Stimulated activated CD4-positive, alpha-beta T cell treated with anti-CD3 and anti-CD28 coated beads, Interleukin-4, amount 100 ng/mL, for 48 hours (primary cell): ENCODE measurements around the gene OSBP2.

ENCODE experiments used
- DNase-seq, 2 donors: peaks; one replicate each; pipeline ENCODE4 v3.0.0-alpha.2; 2020; ENCODE audit warnings: low read depth in 2 of 2

Gene OSBP2

DNA sequence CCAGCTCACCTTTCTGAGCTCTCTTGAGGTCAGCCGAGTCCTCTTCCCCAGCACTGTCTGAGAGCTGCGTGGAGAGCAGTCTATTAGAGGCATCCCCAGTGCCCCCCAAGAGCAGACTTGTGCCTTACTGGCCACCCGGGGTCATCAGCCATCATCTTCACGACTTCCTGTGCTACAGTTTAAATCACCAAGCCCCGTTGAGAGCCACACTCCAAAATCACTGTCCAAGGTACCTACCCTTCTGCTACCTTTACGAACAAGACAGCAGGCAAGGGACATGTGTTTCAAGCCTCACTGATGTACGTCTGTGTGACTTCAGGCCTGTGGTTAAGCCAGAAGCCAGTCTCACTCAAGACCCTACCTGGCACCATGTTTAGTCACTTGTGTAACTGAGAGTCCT is 238.8 kb downstream of the OSBP2 start:
- DNase-seq: no peak

DNA sequence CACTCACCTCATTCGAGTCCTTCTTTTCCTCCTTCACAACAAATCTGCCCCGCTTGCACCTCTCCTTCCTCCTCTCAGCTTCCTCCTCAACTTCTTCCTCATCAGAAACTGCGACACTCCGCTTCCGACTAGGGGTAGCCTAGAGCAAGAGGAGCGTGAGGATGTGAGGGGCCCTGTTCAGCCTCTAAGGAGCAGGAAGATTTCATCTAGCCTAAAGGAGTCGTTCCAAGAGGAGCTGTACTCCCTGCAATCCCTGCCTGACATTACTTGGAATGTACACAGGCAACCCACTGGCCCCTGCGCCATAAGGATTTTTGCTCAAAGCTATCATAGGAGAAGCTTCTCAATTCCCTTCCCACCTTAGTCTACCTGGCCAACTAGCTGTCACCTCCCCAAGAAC is 239.4 kb downstream of the OSBP2 start:
- no peak for DNase-seq

- DNase-seq: no peak
Observed at GRCh38 chr22:30940685-30941362, 246.2 kb downstream of the OSBP2 start.

GRCh38 chr22:30941363-30941740 is 246.7 kb downstream of the OSBP2 start:
- no peak for DNase-seq

DNA sequence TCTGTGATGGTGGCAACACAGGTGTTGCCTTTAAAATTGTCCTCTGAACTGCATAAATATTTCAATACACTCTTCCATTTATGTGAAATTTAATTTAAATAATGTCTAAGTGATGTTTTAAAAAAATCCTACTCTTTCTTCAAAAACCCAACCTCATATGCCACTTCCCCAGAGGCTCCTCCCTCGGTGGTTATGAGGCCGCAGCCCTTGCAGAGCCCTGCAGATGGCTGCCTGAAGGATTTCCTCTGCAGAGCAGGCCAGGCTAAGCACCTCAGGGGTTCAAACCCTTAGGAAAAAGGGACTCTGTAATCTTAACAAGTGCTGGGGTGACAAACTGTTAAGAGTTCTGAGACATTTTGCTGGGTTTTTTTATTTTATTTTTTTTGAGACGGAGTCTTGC is 248.7 kb downstream of the OSBP2 start:
- DNase-seq: no peak

DNA sequence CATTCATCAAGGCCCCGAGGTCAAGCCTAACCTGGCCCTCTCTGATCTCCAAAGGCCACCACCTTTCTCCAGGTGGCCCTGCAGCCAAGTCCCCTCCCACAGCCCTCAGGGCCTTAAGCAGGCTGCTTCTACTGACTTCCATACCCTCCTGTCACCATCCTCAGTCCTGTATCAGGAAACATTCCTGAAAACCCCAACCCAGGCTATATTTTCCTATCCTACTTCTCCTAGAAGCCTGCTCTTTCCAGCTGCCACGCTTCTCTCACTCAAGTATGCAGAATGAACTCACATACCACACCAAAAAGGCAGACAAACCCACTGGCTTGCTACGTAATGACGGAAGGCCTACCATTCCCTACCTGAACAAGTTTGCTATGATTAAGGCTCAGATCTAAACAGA is 250.3 kb downstream of the OSBP2 start:
- no peak for DNase-seq

DNA sequence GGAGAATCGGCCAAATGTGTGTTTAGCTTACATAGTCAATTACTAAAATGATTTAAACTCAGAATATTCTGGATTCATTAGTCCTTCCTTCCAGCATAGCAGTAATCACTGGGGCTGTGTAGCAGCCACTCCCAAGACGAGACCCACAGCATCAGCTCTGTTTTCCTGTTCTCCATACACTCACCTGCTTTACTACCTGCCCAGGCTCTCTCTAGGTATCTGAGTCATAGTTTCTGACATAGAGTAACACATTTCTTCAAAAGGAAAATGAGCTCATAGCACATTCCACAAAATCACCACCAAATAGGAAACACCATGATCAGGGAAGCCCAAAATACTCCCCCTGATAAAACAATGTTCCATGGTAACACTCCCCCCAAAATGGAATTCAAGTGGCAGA is 251.0 kb downstream of the OSBP2 start:
- no peak for DNase-seq

DNA sequence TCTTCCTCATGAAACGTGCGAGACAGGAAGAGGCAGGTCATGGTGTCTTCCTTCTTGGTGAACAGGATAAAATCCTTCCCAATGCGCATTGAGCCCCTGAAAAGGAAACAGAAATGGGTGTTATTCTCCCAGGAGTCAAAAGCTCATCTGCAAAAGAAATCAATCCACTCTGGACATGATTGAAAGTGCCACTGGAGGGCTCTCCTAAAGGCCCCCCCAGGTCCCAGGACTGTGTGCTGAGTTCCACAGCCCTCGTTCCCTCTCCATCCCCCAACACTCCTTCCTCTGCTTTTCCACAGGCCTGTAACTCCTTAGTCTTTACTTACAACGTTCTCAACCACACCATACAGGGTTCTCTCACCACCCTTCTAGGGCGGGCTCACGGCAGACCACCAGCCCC is 251.7 kb downstream of the OSBP2 start:
- no peak for DNase-seq

GRCh38 chr22:30947173-30947815 is 252.6 kb downstream of the OSBP2 start:
- no peak for DNase-seq

GRCh38 chr22:30947816-30948454 is 253.3 kb downstream of the OSBP2 start:
- no peak for DNase-seq

DNA sequence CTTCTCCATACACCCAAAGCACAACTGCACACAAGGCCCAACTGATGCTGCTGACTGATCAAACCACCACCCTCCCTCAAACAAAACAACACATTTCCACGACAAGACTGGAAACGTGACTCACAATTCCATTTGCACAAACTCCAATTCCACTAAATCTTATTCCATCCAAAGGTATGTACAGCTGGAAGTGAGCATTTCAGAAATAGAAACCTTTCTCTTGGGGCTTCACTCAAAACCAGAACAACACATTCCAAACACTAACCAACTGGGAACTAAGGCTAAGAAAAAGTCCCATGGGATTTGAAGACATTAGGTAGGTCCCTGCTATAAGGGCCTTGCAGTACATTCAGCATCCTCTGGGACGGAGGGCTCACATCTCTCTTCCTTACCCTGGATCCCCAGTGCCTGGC is 254.3 kb downstream of the OSBP2 start:
- no peak for DNase-seq

DNA sequence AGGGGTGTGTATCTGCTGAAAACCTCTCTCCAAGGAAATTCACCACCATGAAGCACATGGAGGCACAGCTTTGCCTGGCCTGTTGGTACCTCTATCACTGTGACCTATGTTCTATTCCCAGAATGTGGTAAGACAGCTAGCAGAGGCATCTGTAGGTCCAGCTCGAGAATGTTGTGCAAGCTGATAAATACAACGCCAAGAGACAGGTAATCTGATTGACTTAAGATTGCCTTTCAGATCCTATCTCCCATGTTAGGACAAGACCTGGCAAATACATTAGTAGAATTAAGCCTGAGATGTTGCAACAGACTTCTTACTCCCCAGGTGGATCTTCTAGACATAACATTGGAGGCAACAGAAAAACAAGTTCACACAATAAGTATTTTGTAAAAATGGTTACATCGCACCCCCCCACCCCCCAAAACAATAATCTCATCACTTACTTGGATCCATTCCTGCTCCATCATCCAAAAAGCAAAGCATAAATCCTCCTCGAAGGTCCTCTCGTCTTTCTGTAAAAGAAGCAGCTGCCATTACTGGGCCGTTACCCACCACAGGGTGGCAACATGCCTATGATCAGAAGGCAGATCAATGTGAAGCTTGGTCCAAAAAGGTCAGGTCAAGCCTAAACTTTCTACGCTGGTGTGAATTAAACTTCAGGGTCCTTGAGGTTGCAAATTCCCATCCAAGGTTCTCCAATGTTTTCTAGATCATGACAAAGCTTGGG is 255.4 kb downstream of the OSBP2 start:
- no peak for DNase-seq

- no peak for DNase-seq
Observed at GRCh38 chr22:30953206-30953605, 258.5 kb downstream of the OSBP2 start.

- DNase-seq: no peak
Observed at GRCh38 chr22:30955153-30955552, 260.5 kb downstream of the OSBP2 start.
